Activated CD4-positive, CD25-positive, alpha-beta regulatory T cell treated with anti-CD3 and anti-CD28 coated beads, Interleukin-2, amount 50 U/mL, for 16 hours (primary cell): ENCODE measurements around the gene SMAD4.
"Not testable (repeated sequence)": the region's sequence is repeated elsewhere in the genome, so short reads cannot be mapped to it uniquely, and the experiment has no call there.

Experiments used
- DNase-seq: peaks from one replicate; pipeline ENCODE4 v3.0.0-alpha.2; 2020; ENCODE audit warnings: low read depth, low spot score

SMAD4 gene

DNA sequence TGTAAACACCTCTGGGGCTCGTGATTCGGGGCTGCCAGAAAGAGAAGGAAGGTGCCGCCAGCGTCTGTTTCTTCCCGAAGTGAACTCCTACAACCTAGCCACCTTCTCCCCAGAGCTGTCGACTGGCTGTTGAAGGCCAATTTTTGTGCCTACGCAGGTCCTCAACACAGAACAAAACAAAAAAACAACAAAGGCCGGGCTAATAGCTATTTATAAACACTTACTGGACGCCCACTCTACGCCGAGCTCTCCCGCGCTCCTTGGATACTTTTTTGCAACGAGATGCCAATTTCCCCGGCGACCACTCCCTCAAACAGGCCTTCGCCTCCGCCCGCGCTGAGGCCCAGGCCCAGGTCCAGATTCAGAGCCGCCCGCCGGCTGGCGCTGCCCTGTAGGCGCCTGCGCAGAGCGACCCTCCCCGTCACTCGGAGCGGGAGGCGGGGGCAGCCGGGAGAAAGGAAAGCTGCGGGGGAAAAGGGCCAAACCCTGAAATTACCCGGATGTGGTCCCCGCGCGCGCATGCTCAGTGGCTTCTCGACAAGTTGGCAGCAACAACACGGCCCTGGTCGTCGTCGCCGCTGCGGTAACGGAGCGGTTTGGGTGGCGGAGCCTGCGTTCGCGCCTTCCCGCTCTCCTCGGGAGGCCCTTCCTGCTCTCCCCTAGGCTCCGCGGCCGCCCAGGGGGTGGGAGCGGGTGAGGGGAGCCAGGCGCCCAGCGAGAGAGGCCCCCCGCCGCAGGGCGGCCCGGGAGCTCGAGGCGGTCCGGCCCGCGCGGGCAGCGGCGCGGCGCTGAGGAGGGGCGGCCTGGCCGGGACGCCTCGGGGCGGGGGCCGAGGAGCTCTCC lies at the start of gene SMAD4:
Gene SMAD4, plus strand, starts transcription at position 520 of the 843 bp plus-strand sequence. CDS start 16,834 bp downstream, outside the sequence.
- peak; percentile 95 for DNase-seq

DNA sequence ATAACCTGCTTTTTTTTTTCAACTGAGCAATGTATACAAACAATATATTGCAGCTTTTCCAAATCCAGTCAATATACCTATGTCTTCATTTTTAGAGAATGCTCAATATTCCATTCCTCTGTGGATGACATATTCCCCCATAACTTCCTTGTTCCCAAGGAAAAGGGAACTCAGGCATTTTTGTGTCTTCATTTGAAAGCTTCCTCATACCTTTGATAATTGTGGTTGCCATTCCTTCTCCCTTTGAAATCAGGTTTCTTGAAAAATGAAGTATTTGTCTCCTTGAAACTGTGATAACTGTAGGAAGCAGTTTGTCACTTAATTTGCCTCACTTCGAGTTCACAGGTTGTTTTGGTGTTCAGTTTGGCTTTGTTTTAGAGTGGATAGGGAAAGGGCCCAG lies 48.6 kb upstream of the SMAD4 start:
- no peak for DNase-seq

GRCh38 chr18:50982086-50982801 lies 47.8 kb upstream of the SMAD4 start:
- no peak for DNase-seq

DNA sequence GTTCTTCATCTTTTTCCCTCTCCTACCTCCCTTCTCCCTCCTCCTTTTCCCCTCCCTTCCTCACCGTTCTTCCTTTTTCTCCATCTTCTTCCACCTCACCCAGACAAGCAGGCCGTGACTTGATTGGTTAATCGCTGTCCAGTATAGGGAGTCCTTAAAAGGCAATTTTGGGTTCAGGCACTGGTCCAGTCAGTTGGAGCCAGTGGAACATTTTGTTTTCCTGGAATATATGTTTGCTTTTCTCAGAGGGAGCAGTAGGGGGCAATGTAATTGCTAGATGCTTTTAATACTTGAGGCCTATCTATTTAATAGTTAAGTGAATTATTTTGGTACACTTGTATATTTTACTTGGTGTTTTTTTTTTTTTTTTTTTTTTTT lies 47.2 kb upstream of the SMAD4 start:
- DNase-seq: no peak

DNA sequence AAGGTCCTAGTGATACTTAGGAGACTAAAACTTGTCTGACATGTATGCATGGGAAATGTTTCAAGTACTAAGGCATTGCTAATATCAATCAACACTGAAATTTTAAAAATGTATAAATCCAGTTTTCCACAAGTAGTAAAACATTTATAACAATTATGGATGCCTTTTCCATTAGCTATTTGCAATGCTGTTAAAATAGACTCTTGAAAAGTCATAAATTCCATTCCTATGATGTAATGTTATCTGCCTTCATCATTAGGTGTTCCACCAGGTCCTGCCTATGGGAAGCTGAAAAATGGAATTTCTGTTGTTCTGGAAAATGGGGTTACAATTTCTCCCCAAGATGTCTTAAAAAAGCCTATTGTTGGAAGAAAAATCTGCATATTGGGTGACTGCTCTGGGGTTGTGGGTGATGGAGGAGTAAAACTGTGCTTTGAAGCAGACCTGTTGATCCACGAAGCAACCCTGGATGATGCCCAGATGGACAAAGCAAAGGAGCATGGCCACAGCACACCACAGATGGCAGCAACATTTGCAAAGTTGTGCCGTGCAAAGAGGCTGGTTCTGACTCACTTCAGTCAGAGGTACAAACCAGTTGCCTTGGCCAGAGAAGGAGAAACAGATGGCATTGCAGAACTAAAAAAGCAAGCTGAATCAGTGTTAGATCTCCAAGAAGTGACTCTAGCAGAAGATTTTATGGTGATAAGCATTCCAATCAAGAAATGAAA lies 43.5 kb upstream of the SMAD4 start:
- no peak for DNase-seq

DNA sequence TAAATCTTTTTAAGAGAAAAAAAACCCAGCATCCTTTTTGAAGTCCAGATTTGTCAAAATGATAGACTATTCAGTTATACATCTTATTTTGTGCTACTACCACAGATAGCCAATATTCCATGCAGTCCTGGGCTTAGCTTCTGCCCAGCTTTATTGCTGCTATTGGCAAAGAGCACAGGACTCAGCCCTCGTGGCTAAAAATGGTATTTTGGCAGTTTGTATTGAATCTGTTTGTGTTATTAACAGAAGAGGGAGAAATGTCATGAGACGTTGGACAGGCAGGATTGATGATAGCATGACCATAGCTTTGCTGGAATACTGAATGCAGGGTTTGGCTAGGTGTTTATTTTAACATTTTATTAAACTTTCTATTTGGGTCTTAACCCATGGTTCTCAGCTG lies 42.8 kb upstream of the SMAD4 start:
- no peak for DNase-seq

GRCh38 chr18:50989711-50990110 lies 40.3 kb upstream of the SMAD4 start:
- DNase-seq: no peak

GRCh38 chr18:50992351-50992762 lies 37.7 kb upstream of the SMAD4 start:
- DNase-seq: no peak

- DNase-seq: no peak
These were observed 36.0 kb upstream of the SMAD4 start for GRCh38 chr18:50994031-50994430.

- not testable (repeated sequence) for DNase-seq
These were observed 26.8 kb upstream of the SMAD4 start for GRCh38 chr18:51003174-51003573.

DNA sequence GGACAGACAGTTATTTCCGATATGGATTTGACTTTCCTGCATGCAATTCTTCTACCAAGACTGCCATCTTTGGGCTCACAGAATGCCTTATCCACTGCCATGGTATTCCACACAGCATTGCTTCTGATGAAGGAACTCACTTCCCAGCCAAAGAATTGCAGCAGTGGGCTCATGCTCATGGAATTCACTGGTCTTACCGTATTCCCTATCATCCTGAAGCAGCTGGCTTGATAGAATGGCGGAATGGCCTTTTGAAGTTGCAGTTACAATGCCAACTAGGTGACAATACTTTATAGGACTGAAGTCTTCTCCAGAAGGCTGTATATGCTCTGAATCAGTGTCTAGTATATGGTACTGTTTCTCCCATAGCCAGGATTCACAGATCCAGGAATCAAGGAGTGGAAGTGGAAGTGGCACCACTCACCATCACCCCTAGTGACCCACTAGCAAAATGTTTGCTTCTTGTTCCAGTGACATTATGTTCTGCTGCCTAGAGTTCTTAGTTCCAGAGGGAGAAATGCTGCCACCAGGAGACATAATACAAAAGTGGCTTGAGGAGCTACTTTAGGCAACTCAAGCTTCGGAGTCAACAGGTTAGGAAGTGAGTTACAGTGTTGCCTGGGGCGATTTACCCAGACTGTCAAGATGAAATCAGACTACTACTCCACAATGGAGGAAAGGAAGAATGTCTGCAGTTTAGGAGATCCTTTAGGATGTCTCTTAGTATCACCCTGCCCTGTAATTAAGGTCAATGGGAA lies 23.8 kb upstream of the SMAD4 start:
- no peak for DNase-seq

DNA sequence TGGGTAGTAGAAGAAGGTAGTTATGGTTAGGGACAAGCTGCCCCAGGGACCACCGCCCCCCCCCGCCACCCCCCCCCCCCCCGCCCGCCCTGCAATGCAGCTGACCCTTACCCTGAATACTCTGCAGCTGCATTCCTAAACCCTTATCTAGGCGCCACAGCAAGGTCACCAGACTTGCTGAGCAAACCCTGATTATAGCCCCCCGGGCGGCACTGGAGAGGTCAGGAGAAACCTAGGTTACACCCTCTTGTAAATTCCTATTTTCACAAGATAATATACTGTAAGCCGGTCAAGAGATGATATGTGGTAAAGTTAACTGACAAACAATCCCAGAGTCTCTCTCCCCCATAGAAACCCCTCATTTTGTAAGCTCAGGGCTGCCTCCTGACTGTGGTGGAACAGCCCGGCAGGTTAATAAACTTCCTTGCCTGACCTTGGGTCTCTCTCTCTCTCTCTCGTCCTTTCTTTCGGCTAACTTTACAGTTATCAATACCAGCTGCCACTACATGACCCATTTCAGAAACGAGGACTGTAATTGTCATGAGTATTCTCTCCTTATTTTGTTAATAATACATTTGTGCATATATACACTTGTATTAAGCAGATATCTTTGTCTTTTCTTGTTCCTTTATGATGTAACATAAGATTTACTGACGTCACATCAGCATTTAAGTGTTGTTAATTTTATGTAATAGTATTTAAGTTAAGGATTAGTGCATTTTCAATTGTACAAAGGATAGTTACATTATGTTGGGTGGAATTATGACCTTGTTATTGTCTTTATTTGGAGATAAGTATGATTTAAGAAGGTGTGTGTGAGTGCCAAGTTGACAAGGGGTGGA lies 22.8 kb upstream of the SMAD4 start:
- DNase-seq: no peak

GRCh38 chr18:51007790-51008139 lies 22.2 kb upstream of the SMAD4 start:
- DNase-seq: no peak

DNA sequence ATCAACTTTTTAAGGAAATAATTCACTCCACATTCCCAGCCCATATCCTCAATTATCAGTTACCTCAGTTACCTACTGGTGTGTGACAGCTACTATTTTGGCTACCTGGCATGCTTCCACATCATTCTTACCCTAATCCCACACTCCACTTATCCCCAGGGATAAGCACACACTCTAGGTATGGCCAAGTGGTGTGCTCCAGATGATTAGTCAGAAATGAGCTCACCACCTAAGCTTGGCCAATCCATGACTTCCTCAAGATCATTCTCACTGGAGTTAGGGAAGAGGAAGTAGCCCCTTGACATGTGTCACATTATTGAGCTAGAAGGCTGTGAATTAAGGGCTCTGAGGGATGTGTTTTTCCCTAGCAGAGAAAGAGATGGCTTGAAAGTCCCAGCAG lies 20.9 kb upstream of the SMAD4 start:
- DNase-seq: no peak

DNA sequence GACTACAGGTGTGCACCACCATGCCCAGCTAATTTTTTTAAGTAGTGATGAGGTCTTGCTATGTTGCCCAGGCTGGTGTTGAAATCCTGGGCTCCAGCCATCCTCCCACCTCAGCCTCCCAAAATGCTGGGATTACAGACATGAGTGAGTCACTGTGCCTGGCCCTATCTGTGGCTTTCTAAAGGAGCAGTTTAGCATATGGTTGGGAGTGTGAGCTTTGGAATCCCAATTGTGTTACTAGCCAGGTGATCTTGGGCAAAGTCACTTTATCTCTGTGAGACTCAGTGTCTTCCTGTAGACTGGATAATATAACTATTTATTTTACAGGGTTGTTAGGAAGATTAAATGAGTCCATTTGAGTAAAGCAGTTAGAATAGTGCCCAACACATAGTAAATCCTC lies 19.8 kb upstream of the SMAD4 start:
- DNase-seq: no peak

- no peak for DNase-seq
These were observed 18.3 kb upstream of the SMAD4 start for GRCh38 chr18:51011709-51012108.

GRCh38 chr18:51012441-51012840 lies 17.6 kb upstream of the SMAD4 start:
- no peak for DNase-seq

- DNase-seq: no peak
These were observed 16.8 kb upstream of the SMAD4 start for GRCh38 chr18:51013259-51013658.

GRCh38 chr18:51017140-51017879 lies 12.7 kb upstream of the SMAD4 start:
- no peak for DNase-seq

- DNase-seq: no peak
These were observed 9.5 kb upstream of the SMAD4 start for GRCh38 chr18:51020536-51020935.
